ENCODE measurements around the gene ZBTB38.

DNA sequence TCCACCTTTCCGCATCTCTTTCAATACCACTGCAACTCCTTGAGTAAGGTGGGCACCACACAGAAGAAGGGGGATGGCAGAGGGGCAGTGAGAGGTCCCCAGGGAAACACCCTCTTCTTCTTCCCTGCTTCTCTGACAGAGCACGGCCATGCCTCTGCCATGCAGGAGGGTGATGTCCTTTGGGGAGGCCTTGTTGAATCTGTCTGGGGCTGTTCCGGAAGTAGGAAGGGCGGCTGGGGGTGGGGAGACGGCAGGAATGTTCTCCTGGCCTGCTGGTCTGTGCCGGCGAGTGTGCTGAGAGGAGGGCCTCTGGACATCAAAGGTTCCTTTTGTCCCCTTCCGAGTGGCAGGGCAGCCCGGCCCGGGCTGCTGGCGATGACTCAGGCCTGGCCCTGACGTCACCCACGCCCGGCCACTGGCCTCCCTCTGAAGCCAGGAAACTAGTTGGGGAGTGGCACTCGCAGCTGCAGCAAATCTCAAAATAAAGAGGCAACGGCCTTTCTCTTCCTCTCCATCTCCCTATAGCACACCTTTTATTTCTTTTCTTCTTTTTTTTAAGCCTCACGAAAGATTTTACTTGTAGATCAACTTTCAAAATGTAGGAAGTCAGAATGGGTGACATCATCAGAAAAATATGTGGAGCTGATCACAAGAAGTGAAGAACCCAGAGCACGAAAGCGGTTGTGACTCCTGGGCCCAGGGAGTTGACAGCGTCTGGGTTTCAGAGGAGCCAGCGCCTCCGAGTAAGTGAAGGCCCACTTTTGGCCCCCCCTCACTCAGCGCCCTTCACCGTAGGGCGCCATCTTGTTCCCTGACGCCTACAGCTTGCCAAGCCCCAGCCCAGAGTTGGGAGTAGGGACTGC is at the start of gene ZBTB38:
- no peak for TF ChIP-seq EZH2 (IDR thresholded peaks at IDR 0.05; ENCODE audit: borderline replicate concordance, low read depth, low read length, severe bottlenecking)
- no peak for TF ChIP-seq CTCF (IDR thresholded peaks at IDR 0.05; ENCODE audit: borderline replicate concordance, extremely low read depth, low read length, poor library complexity, severe bottlenecking)
